ENCODE results near the gene ADAT1.

The ADAT1 gene

GRCh38 chr16:75653922-75654321, 30.8 kb upstream of the ADAT1 start:
- no peaks in the 10 kb centered on the region for H3K9me3 ChIP-seq
- H3K36me3 ChIP-seq: peaks cover 49% of the 10 kb centered on the region
- H3K4me1 ChIP-seq (ENCODE audit: control insufficient read depth in 1 of 2, insufficient read depth in 1 of 2, low read depth in 1 of 2, low read length in 1 of 2): peaks cover 30 to 34% of the 10 kb centered on the region in 2 experiments
- H3K27me3 ChIP-seq: no peaks in the 10 kb centered on the region
- no peak overlapping the region for H3K27ac ChIP-seq
- no peak overlapping the region for H3K4me3 ChIP-seq (ENCODE audit: low read depth in 1 of 2, low read length in 1 of 2)
- TF ChIP-seq CTCF (IDR thresholded peaks at IDR 0.05): no peak

GRCh38 chr16:75648265-75649076, 25.4 kb upstream of the ADAT1 start:
- Histone ChIP-seq H3K36me3 (peaks cover 7% of the 10 kb centered on the region), H3K4me3 (ENCODE audit: low read depth in 1 of 2, low read length in 1 of 2) (peak overlapping the region; percentile 76 to 95), H3K4me1 (ENCODE audit: control insufficient read depth in 1 of 2, insufficient read depth in 1 of 2, low read depth in 1 of 2, low read length in 1 of 2) (peaks cover 38 to 48% of the 10 kb centered on the region in 2 experiments), H3K27ac (peak overlapping the region; percentile 89), H3K27me3 (no peaks in the 10 kb centered on the region), H3K9me3 (no peaks in the 10 kb centered on the region)
- peak; percentile 11 for TF ChIP-seq CTCF (IDR thresholded peaks at IDR 0.05)

GRCh38 chr16:75647492-75648264, 24.6 kb upstream of the ADAT1 start, which contains the start of the genes KARS1 and TERF2IP:
Gene KARS1, minus strand, starts transcription at chr16:75647665. Its CDS starts 26 bp downstream, at chr16:75647639.
Gene TERF2IP, plus strand, starts transcription at chr16:75647773. Its CDS starts 110 bp downstream, at chr16:75647883.
- H3K4me3 ChIP-seq (ENCODE audit: low read depth in 1 of 2, low read length in 1 of 2): peak within 1 kb of the TSS; percentile 76 to 95
- peak within 1 kb of the TSS; percentile 89 for H3K27ac ChIP-seq
- peaks cover 10% of the 10 kb centered on the region for H3K36me3 ChIP-seq
- no peaks in the 10 kb centered on the region for H3K27me3 ChIP-seq
- H3K4me1 ChIP-seq (ENCODE audit: control insufficient read depth in 1 of 2, insufficient read depth in 1 of 2, low read depth in 1 of 2, low read length in 1 of 2): peaks cover 38 to 48% of the 10 kb centered on the region in 2 experiments
- no peaks in the 10 kb centered on the region for H3K9me3 ChIP-seq
- no peak for TF ChIP-seq CTCF (IDR thresholded peaks at IDR 0.05)

- TF ChIP-seq CTCF (IDR thresholded peaks at IDR 0.05): no peak
- Histone ChIP-seq H3K27me3 (no peaks in the 10 kb centered on the region), H3K9me3 (no peaks in the 10 kb centered on the region), H3K4me1 (ENCODE audit: control insufficient read depth in 1 of 2, insufficient read depth in 1 of 2, low read depth in 1 of 2, low read length in 1 of 2) (peaks cover 38 to 45% of the 10 kb centered on the region in 2 experiments), H3K27ac (peak overlapping the region; percentile 89), H3K4me3 (ENCODE audit: low read depth in 1 of 2, low read length in 1 of 2) (peak overlapping the region; percentile 76 to 95), H3K36me3 (peaks cover 13% of the 10 kb centered on the region)
Measured at GRCh38 chr16:75647112-75647491, 24.0 kb upstream of the ADAT1 start.

GRCh38 chr16:75644240-75645012, 21.3 kb upstream of the ADAT1 start:
- Histone ChIP-seq H3K27me3 (no peaks in the 10 kb centered on the region), H3K4me3 (ENCODE audit: low read depth in 1 of 2, low read length in 1 of 2) (no peak overlapping the region), H3K27ac (no peak overlapping the region), H3K9me3 (no peaks in the 10 kb centered on the region), H3K4me1 (ENCODE audit: control insufficient read depth in 1 of 2, insufficient read depth in 1 of 2, low read depth in 1 of 2, low read length in 1 of 2) (peaks cover 12 to 19% of the 10 kb centered on the region in 2 experiments), H3K36me3 (peaks cover 36% of the 10 kb centered on the region)
- TF ChIP-seq CTCF (IDR thresholded peaks at IDR 0.05): no peak
